Activated T-cell treated with anti-CD3 and anti-CD28 coated beads, Interleukin-2, amount 50 U/mL, for 24 hours (primary cell): ENCODE results near the gene ZFAND3.

ENCODE experiments used
- DNase-seq: peaks from one replicate; pipeline ENCODE4 v3.0.0-alpha.2; 2020
- H3K27ac Mint-ChIP-seq: 2 replicates; pipeline ENCODE4 v1.8.0; 2020; ENCODE audit warnings: mild to moderate bottlenecking, mixed read lengths
- H3K27me3 Mint-ChIP-seq: 2 replicates; pipeline ENCODE4 v1.8.0; 2020; ENCODE audit warnings: mixed read lengths
- H3K36me3 Mint-ChIP-seq: 2 replicates; pipeline ENCODE4 v1.8.0; 2020; ENCODE audit warnings: low read depth, mixed read lengths
- H3K4me1 Mint-ChIP-seq: 2 replicates; pipeline ENCODE4 v1.8.0; 2020; ENCODE audit warnings: low read depth, mixed read lengths
- H3K4me3 Mint-ChIP-seq: 2 replicates; pipeline ENCODE4 v1.8.0; 2020; ENCODE audit warnings: mild to moderate bottlenecking, moderate library complexity, mixed read lengths
- H3K9me3 Mint-ChIP-seq: 2 replicates; pipeline ENCODE4 v1.8.0; 2020; ENCODE audit warnings: mixed read lengths

Gene ZFAND3

DNA sequence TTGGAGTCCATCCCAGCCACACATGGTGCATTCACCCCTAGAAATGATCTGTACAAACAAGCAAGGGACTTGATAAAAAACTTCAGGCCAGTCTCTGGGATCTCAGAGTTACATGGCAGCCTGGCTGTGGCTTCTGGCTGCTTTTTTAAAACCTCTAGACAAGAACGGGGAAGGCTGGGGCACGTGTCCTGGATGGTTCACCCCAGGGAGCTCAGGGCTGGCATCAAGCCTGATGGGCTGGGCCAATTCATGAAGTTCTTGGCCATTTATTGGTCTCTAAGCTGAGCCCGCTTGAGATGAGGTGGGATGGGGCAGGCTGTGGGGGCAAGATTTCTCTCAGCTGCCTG is 10.4 kb upstream of the ZFAND3 start:
- Mint-ChIP-seq H3K27me3 (peaks cover 7% of the 10 kb centered on the region), H3K36me3 (no peaks in the 10 kb centered on the region), H3K4me3 (no peak overlapping the region), H3K4me1 (no peaks in the 10 kb centered on the region), H3K27ac (no peak overlapping the region), H3K9me3 (no peaks in the 10 kb centered on the region)
- no peak for DNase-seq

DNA sequence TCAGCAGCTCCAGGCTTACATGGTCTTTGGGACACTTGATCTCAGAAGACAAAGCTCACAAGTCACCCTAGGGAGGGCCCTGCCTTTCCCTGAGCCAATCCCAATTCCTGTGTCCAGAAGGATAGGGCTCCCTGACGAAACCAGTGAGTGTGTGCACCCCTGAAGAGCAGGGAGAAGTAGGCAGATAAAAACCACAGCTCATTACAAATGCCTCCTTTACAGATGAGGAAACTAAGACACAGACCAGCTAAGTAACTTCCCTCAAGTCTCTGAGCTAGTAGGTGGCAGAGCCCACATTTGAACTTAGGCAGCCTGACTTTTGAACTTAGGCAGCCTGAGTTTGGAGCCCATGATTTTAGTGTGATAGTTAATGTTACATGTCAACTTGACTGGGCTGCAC is 6.7 kb upstream of the ZFAND3 start:
- H3K27ac Mint-ChIP-seq: no peak overlapping the region
- peaks cover 7% of the 10 kb centered on the region for H3K27me3 Mint-ChIP-seq
- no peak for DNase-seq
- H3K9me3 Mint-ChIP-seq: no peaks in the 10 kb centered on the region
- no peaks in the 10 kb centered on the region for H3K36me3 Mint-ChIP-seq
- no peak overlapping the region for H3K4me3 Mint-ChIP-seq
- peaks cover 9% of the 10 kb centered on the region for H3K4me1 Mint-ChIP-seq

DNA sequence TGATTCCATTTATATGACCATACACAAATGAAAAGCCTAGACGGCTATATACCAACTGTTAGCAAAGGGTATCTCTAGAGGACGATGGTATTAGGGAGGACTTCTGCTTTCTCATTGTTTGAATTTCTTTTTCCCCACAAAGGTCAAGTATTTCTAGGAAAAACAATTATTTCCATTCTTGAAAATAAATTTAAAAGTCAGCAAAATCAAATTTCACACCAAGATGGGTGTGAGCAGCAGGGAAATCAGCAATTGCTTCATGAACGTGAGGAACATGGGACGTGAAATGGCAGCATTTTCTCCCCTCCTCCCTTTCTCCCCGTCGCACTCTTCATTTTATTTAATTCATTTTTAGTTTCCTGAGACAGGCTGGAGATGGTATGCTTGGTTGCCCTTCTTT is 5.2 kb upstream of the ZFAND3 start:
- Mint-ChIP-seq H3K4me3 (no peak overlapping the region), H3K4me1 (peaks cover 17% of the 10 kb centered on the region), H3K27ac (no peak overlapping the region), H3K36me3 (peaks cover 10% of the 10 kb centered on the region), H3K9me3 (no peaks in the 10 kb centered on the region), H3K27me3 (peaks cover 4% of the 10 kb centered on the region)
- DNase-seq: no peak

DNA sequence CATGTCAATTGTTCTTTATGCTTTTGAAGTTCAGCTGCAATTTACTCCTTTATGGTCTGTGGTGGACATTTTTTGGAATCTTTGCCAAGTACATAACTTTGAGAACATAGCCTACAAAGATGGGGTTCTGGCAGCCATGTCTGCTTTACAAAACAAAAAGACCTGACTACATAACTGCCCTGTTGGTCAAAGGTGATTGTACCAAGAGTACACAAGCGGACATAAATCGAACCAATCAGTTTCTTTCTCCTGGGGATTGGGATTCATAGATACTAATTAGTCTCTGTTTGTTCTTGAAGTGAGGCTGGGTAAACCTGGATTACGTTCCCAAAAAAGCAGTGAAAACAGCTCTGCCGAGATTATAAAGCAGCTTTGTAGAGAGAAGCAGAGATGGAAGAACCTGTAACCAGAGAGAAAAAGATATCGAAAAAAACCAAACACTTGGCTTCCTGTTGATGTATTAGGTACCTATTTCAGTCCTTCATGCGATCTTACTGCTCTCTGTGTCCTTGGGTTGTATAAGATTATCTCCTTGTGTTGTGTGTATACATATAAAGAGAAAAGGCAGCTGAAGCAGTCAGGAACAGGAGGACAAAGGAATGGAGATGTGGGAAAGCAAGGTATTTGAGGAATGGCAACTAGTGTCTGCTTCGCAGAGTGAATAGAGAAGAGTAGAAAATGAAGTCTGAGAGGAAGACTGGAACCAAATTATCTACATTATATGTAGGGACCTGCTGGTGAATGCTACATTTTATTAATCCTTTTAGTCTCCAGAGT is 2.7 kb upstream of the ZFAND3 start:
- no peak for DNase-seq
- Mint-ChIP-seq H3K27ac (no peak overlapping the region), H3K27me3 (no peaks in the 10 kb centered on the region), H3K9me3 (no peaks in the 10 kb centered on the region), H3K4me3 (peak overlapping the region; percentile 5), H3K4me1 (peaks cover 30% of the 10 kb centered on the region), H3K36me3 (peaks cover 21% of the 10 kb centered on the region)

DNA sequence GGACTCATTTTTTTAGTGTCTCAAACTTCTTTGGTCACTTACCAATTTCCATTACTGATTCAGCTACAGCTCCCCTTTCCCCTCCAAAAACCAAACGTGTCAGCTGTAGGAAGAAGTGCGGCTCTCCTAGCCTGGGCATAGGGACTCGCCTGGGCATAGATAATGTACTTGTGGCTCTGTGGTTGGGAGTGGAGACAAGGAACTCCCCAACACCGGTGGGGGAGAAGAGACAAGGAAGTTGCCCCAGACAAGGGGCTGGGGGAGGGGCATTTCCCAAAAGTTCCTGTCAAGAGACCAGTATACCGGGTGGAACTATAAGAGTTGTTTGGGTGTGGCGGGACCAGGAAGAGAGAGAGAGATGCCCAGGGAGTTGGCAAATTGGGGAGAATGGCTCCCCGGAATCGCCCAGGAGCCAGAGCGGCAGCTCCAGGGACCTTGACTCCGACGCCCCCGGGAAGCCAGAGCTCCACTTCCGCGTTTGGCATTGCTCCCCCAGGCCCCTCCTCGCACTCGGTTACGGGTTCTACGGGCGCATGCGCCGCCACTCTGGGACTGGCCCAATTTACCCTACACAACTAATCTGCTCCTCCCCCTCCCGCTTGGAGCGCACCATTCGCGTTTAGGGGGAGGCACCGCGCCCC is 871 bp upstream of the ZFAND3 start:
- Mint-ChIP-seq H3K27me3 (no peaks in the 10 kb centered on the region), H3K36me3 (peaks cover 25% of the 10 kb centered on the region), H3K9me3 (no peaks in the 10 kb centered on the region), H3K27ac (peak overlapping the region; percentile 99), H3K4me3 (peak overlapping the region; percentile 97), H3K4me1 (peaks cover 47% of the 10 kb centered on the region)
- peak; percentile 96 for DNase-seq

DNA sequence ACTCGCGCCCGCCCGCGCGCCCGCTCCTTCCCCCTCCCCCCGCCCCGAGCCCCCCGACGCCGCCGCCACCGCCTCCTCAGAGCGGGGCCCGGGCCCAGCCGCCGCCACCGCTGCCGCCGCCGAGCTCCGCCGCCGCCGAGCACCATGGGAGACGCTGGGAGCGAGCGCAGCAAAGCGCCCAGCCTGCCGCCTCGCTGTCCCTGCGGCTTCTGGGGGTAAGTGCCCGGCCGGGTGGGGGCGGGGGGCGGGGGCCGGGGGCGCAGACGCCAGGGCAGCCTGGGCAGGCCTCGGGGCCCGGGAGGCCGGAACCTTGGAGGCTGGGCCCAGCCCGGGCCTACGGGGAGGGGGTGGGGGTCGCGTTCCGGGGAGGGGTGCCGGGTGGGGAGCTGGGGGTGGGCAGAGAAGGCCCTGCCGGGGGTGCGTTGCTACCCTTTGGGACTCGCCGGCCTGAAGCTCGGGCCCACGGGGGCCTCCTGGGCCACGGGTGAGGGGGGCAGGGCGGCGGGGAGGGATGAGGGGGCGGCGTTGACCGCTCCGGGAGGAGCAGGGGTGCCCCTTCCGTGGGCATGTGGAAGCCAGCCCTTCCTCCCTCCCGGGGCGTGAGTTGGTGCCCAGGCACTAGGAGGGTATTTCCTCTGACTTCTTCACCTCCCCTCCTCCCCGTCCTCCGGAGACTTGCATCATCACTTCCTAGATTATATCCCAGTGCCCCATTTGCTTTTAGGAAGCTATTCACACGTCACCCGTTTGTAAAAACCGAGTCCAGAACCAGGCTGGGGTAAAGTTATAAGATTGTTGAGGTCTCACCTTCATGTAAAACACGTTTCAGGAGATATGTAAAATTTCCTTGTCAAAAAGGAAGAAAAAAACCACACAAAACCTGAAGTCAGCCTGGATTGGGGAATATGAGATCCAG is 533 bp downstream of the ZFAND3 start:
- H3K27me3 Mint-ChIP-seq: no peaks in the 10 kb centered on the region
- H3K27ac Mint-ChIP-seq: peak overlapping the region; percentile 99
- H3K4me1 Mint-ChIP-seq: peaks cover 59% of the 10 kb centered on the region
- H3K9me3 Mint-ChIP-seq: no peaks in the 10 kb centered on the region
- peak overlapping the region; percentile 97 for H3K4me3 Mint-ChIP-seq
- peak; percentile 68 for DNase-seq
- peaks cover 26% of the 10 kb centered on the region for H3K36me3 Mint-ChIP-seq

DNA sequence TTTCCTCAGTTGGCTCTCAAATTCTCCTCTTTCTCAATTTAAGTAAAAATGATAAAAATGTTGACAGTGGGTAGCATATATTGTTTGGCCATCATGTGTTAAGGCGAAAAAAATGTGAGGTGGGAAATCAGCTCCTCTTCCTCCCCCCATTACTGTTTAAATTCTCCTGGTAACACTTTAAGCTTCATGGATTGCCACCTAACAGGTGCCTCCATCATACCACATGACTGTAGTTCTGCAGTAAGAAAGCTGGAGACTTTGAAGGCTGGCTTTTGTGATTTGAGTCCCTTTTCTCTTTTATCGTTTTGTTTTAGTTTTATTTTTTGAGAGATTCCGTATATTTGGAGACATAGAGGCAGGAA is 1.2 kb downstream of the ZFAND3 start:
- Mint-ChIP-seq H3K4me3 (peak overlapping the region; percentile 89), H3K4me1 (peaks cover 64% of the 10 kb centered on the region), H3K27me3 (no peaks in the 10 kb centered on the region), H3K27ac (peak overlapping the region; percentile 95), H3K9me3 (no peaks in the 10 kb centered on the region), H3K36me3 (peaks cover 26% of the 10 kb centered on the region)
- DNase-seq: no peak

DNA sequence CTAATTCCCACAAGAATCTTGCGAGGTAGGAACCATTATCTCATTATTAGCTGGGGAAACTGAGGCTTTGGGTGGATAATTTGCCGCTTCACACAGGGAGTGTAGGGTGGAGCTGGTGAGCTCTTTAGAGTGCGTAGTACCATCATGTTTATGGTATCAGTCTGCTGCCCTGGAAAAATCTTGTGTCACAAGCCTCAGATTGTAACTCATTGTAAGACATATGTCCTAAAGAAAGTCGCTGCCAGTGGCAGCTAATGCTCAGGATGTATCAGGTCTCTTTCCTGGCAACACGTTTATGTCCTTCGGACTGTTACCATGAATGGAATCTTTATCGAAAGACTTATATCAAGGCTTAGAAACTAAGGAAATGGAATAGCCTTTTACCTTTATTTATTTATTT is 1.9 kb downstream of the ZFAND3 start:
- peak overlapping the region; percentile 89 for H3K4me3 Mint-ChIP-seq

DNA sequence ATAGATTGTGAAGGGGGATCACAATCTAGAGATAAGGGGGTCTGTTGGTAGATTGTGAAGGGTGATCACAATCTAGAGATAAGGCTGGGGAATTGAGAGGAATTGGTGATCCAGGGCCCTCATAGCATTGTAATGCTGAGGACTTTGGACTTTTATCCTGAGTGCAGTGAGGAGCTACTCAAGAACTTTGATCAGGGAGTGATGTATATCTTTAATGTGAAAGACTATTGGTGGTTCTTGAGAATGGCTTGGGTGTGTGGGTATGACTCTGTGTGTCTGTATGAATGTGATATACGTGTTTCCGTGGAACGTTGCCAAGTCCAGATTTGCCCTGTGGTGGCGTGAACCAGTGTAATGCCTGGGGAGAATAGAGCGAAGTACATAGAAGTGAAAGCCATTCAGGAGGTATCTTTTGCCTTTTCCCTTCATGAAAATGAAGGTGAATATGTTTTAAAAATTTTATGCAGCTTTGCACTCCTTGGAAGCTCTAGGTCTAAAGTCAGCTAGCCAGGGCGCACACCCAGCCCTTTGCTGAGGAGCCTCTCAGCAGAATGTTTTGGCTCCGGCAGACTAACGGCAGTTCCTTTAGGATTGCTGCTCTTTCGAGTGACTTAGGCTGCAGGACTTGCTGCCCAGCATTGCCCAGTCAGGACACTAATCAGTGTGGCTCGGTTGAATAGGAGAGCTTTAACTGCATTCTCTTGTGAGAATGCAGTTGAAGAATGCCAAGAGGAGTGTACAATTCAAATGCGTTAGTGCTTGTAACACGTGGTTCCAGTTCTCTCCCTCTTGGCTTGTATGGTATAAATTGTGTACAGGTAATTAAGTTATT is 3.5 kb downstream of the ZFAND3 start:
- Mint-ChIP-seq H3K4me3 (peak overlapping the region; percentile 11), H3K27ac (peak overlapping the region; percentile 61)
- DNase-seq: peak; percentile 43

More for the DNA sequence above, 1.9 kb downstream of the ZFAND3 start:
- peak overlapping the region; percentile 95 for H3K27ac Mint-ChIP-seq
- DNase-seq: no peak
- peaks cover 71% of the 10 kb centered on the region for H3K4me1 Mint-ChIP-seq
- H3K36me3 Mint-ChIP-seq: peaks cover 32% of the 10 kb centered on the region
- no peaks in the 10 kb centered on the region for H3K9me3 Mint-ChIP-seq
- no peaks in the 10 kb centered on the region for H3K27me3 Mint-ChIP-seq

DNA sequence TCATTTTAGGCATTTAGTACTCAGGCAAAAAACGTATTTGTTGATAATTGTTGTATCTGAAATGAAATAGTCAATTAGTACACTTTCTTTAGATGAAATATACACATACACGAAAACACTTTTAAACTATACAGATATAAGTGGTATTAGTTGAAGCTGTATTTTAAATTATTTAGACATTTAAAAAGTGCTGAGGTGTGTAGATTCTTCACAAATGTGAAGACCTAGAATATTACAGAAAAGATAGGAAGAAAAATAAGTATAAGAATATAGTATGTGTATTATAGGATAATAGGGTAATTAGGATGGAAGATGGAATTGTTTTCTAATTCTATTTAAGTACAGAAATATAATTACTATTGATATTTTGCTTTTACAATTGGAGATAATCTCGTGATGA is 4.6 kb downstream of the ZFAND3 start:
- Mint-ChIP-seq H3K4me3 (no peak overlapping the region), H3K4me1 (peaks cover 74% of the 10 kb centered on the region), H3K27me3 (no peaks in the 10 kb centered on the region), H3K36me3 (peaks cover 32% of the 10 kb centered on the region), H3K9me3 (no peaks in the 10 kb centered on the region), H3K27ac (no peak overlapping the region)
- DNase-seq: no peak

More for the DNA sequence above, 3.5 kb downstream of the ZFAND3 start:
- Mint-ChIP-seq H3K4me1 (peaks cover 76% of the 10 kb centered on the region), H3K9me3 (no peaks in the 10 kb centered on the region), H3K36me3 (peaks cover 39% of the 10 kb centered on the region), H3K27me3 (no peaks in the 10 kb centered on the region)

DNA sequence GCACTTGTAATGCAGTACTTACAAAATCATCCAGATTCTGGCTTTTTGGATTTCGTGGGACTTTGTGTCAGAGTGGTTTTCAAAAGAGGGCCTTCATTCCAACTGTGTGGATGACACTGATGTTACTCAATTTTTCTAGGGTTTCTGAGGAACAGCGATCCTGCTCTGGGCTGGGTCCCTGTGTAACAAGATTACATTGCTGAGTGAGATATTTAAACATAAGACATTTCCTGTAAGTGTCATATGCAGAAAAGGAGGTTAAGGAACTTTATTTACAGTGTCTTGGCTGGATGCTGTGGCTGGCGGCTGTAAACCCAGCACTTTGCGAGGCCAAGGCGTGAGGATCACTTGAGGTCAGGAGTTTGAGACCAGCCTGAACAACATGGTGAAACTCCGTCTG is 6.7 kb downstream of the ZFAND3 start:
- Mint-ChIP-seq H3K27ac (peak overlapping the region; percentile 20), H3K27me3 (no peaks in the 10 kb centered on the region), H3K4me1 (peaks cover 82% of the 10 kb centered on the region), H3K4me3 (no peak overlapping the region), H3K9me3 (no peaks in the 10 kb centered on the region), H3K36me3 (peaks cover 30% of the 10 kb centered on the region)
- DNase-seq: no peak

DNA sequence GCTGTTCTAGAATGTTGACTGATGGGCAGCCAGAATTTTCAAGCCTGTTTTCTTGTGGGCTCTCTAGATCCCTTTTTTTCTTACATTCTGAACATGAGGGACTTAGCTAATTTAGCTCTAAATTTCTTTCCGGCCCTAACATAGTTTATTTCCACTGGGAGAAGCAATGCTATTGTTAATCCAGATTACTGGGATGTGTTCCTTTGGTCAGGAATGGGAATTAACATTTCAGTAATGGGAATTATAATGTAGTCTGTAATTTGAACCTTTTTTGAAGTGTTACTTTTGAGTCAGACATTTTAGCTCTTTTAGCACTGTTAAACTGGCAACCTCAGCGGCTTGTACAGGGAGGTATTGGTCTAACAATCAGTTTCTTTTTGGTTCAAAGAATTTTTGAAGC is 7.5 kb downstream of the ZFAND3 start:
- peak overlapping the region; percentile 38 for H3K27ac Mint-ChIP-seq
- peaks cover 82% of the 10 kb centered on the region for H3K4me1 Mint-ChIP-seq
- H3K36me3 Mint-ChIP-seq: peaks cover 28% of the 10 kb centered on the region
- DNase-seq: no peak
- no peaks in the 10 kb centered on the region for H3K9me3 Mint-ChIP-seq
- no peak overlapping the region for H3K4me3 Mint-ChIP-seq
- no peaks in the 10 kb centered on the region for H3K27me3 Mint-ChIP-seq

DNA sequence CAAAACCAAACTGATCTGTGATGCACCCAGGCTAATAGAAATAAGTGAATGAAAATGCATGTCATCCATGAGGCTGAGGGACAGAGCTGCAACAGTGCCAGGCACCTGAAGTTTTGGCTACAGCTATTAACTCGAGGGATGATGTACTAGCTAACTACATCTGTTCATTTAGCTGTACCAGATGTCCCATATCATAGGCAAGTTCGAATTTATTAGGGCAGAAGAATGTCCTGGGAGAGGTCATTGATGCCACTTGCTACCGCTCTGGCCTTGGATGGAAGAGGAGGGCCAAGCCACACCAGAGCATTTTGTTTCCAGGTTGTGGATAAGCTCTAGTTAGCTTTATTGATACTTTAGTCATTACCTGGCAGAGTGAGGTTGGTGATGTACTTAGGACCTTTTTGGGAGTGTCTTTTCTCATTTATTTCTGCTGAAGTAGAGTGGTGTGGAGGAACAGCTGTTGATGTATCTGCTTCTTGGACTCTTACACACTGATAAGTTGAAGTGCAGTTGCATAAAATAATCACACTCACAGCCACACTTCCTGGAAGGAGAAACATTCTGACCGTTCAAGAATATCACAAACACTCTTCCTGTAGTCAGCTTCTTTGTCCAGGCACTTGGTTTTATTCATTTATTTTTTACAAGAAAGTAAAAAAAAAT is 8.2 kb downstream of the ZFAND3 start:
- no peak for DNase-seq
- no peaks in the 10 kb centered on the region for H3K27me3 Mint-ChIP-seq
- H3K27ac Mint-ChIP-seq: peak overlapping the region; percentile 38
- H3K4me3 Mint-ChIP-seq: no peak overlapping the region
- peaks cover 80% of the 10 kb centered on the region for H3K4me1 Mint-ChIP-seq
- no peaks in the 10 kb centered on the region for H3K9me3 Mint-ChIP-seq
- peaks cover 33% of the 10 kb centered on the region for H3K36me3 Mint-ChIP-seq

DNA sequence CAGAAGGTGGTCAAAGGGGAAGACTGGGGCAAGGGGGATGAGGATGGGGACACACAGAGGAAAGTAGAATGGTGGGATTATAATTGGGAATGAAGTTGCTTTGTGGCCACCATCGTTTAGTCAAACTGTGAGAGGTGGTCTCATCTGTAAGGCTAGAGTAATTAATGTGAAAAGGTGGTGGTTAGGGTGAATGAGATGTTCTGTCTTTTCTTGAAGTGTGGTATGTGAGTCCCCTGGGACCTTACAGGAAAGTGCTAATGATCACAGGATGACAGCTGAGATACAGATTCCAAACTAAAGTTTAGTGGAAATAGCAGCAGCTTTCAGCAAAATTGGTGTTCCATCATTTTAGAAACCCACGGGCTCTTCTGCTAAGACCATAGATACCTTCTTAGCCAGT is 10.7 kb downstream of the ZFAND3 start:
- Mint-ChIP-seq H3K27ac (no peak overlapping the region), H3K4me3 (no peak overlapping the region), H3K4me1 (peaks cover 67% of the 10 kb centered on the region)

More for the DNA sequence above, 10.7 kb downstream of the ZFAND3 start:
- Mint-ChIP-seq H3K27me3 (no peaks in the 10 kb centered on the region), H3K9me3 (peaks cover 6% of the 10 kb centered on the region), H3K36me3 (peaks cover 49% of the 10 kb centered on the region)
- DNase-seq: no peak
